ENCODE results near the gene NEGR1. TPM values are rescaled to one million over a fixed set of nuclear protein-coding genes. Genes with fewer than 3 reads are reported as not detected.

NEGR1 gene
- total and polyA plus RNA-seq, 2 donors (not counting 3 experiments of a cell fraction or from before 2014, with no cell fraction given), result 6.8 to 21.8 TPM

GRCh38 chr1:72109916-72110315, 172.4 kb downstream of the NEGR1 start:
- DNase-seq (ENCODE audit: low read depth, low spot score), result no peak
- Histone ChIP-seq H3K36me3 (ENCODE audit: control insufficient read depth in 2 of 2, extremely low read depth in 1 of 2, insufficient read depth in 2 of 2, low read length in 2 of 2) (no peaks in the 10 kb centered on the region), H2AFZ (ENCODE audit: low read depth, low read length) (no peak overlapping the region), H3K27me3 (ENCODE audit: control insufficient read depth in 2 of 2, insufficient read depth in 2 of 2, low read length in 2 of 2) (no peaks in the 10 kb centered on the region), H3K27ac (ENCODE audit: insufficient read depth, low read depth, low read length) (no peak overlapping the region), H3K79me2 (ENCODE audit: control insufficient read depth, insufficient read depth, low read length) (no peaks in the 10 kb centered on the region), H4K20me1 (replicated peaks; ENCODE audit: control insufficient read depth, extremely low read depth, insufficient read depth, low read length) (no peaks in the 10 kb centered on the region), H3K4me2 (ENCODE audit: insufficient read depth, low read length) (no peak overlapping the region), H3K4me1 (ENCODE audit: control insufficient read depth, extremely low read depth, insufficient read depth, low read length) (peaks cover 17% of the 10 kb centered on the region), H3K9ac (replicated peaks; ENCODE audit: extremely low read depth, insufficient read depth, low read length) (no peak overlapping the region), H3K9me1 (replicated peaks; ENCODE audit: control insufficient read depth, extremely low read depth, insufficient read depth, low read length) (no peaks in the 10 kb centered on the region), H3K9me3 (replicated peaks; ENCODE audit: control insufficient read depth, insufficient read depth, low read length) (no peaks in the 10 kb centered on the region), H3K4me3 (replicated peaks in 1 of 3; ENCODE audit: insufficient read depth in 1 of 3, low read depth in 1 of 3, low read length in 3 of 3) (no peak overlapping the region)
- ChIA-PET CTCF (no interaction called here), POLR2A (no interaction called here)
- TF ChIP-seq MYC (IDR thresholded peaks at IDR 0.05; ENCODE audit: low read depth, low read length) (no peak), JUN (IDR thresholded peaks at IDR 0.05; ENCODE audit: borderline replicate concordance, insufficient read depth, insufficient read length, low read depth) (no peak), EZH2 (IDR thresholded peaks at IDR 0.05; ENCODE audit: borderline replicate concordance, low read depth, low read length, severe bottlenecking) (no peak), FOS (IDR thresholded peaks at IDR 0.05; ENCODE audit: borderline replicate concordance, insufficient read depth, low read length) (no peak), CTCF (IDR thresholded peaks at IDR 0.05; ENCODE audit: extremely low read depth in 1 of 2, insufficient read depth in 1 of 2, low read depth in 1 of 2, low read length in 2 of 2) (no peak), GATA2 (IDR thresholded peaks at IDR 0.05; ENCODE audit: insufficient read depth, insufficient read length, low read depth, low read length) (no peak), POLR2A (IDR thresholded peaks at IDR 0.05; ENCODE audit: low read depth, low read length) (no peak), POLR2AphosphoS5 (IDR thresholded peaks at IDR 0.05; ENCODE audit: insufficient read depth, low read depth, low read length) (no peak)
- TF ChIP-seq, protein P1, sequence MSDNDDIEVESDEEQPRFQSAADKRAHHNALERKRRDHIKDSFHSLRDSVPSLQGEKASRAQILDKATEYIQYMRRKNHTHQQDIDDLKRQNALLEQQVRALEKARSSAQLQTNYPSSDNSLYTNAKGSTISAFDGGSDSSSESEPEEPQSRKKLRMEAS (IDR thresholded peaks at IDR 0.05; ENCODE audit: insufficient read depth, insufficient read length), result no peak
- BruUV-seq (replicated peaks), result no TSS peak
- intact Hi-C loops (cut with micrococcal nuclease), result loop anchor here (5.0 kb wide), 1 partner anchor 172 kb away; the partner anchor contains the start of gene NEGR1
- FAIRE-seq, result no peak
- dilution Hi-C loops (cut with MboI; ENCODE audit: extremely low pct_ligation_motif_present, low sequenced_read_pairs), result no loop called here
